ENCODE measurements around the gene KRTAP4-7. TPM values are rescaled to one million over a fixed set of nuclear protein-coding genes. Genes with fewer than 3 reads are reported as not detected.
"Not testable (repeated sequence)": the region's sequence is repeated elsewhere in the genome, so short reads cannot be mapped to it uniquely, and the experiment has no call there.

Gene KRTAP4-7
- total and polyA plus RNA-seq, 2 donors (not counting 3 experiments of a cell fraction or from before 2014, with no cell fraction given), result not detected

GRCh38 chr17:41059276-41060051 lies 24.5 kb upstream of the KRTAP4-7 start:
- H2AFZ ChIP-seq (ENCODE audit: low read depth, low read length); H3K9ac ChIP-seq (replicated peaks; ENCODE audit: extremely low read depth, insufficient read depth, low read length); H3K4me3 ChIP-seq (replicated peaks in 1 of 3; ENCODE audit: insufficient read depth in 1 of 3, low read depth in 1 of 3, low read length in 3 of 3); H3K79me2 ChIP-seq (ENCODE audit: control insufficient read depth, insufficient read depth, low read length); BruUV-seq (replicated peaks); dilution Hi-C loops (cut with MboI; ENCODE audit: extremely low pct_ligation_motif_present, low sequenced_read_pairs); H3K4me2 ChIP-seq (ENCODE audit: insufficient read depth, low read length); H4K20me1 ChIP-seq (replicated peaks; ENCODE audit: control insufficient read depth, extremely low read depth, insufficient read depth, low read length); DNase-seq (ENCODE audit: low read depth, low spot score); H3K27ac ChIP-seq (ENCODE audit: insufficient read depth, low read depth, low read length); FAIRE-seq; POLR2A ChIA-PET; H3K4me1 ChIP-seq (ENCODE audit: control insufficient read depth, extremely low read depth, insufficient read depth, low read length); H3K9me1 ChIP-seq (replicated peaks; ENCODE audit: control insufficient read depth, extremely low read depth, insufficient read depth, low read length); H3K9me3 ChIP-seq (replicated peaks; ENCODE audit: control insufficient read depth, insufficient read depth, low read length); intact Hi-C loops (cut with micrococcal nuclease); H3K36me3 ChIP-seq (ENCODE audit: control insufficient read depth in 2 of 2, extremely low read depth in 1 of 2, insufficient read depth in 2 of 2, low read length in 2 of 2): not testable (repeated sequence)
- CTCF ChIA-PET, result interaction anchor here (1.1 kb wide), 1 partner anchor 49 kb away, joined by 3 read pairs; no protein-coding TSS in a partner anchor
- H3K27me3 ChIP-seq (ENCODE audit: control insufficient read depth in 2 of 2, insufficient read depth in 2 of 2, low read length in 2 of 2), result peaks cover 6 to 12% of the 10 kb centered on the region in 2 experiments

- Histone ChIP-seq H3K36me3 (ENCODE audit: control insufficient read depth in 2 of 2, extremely low read depth in 1 of 2, insufficient read depth in 2 of 2, low read length in 2 of 2) (no peaks in the 10 kb centered on the region), H3K4me3 (replicated peaks in 1 of 3; ENCODE audit: insufficient read depth in 1 of 3, low read depth in 1 of 3, low read length in 3 of 3) (no peak within 1 kb of the TSS), H3K27me3 (ENCODE audit: control insufficient read depth in 2 of 2, insufficient read depth in 2 of 2, low read length in 2 of 2) (peaks cover 6 to 12% of the 10 kb centered on the region in 2 experiments), H2AFZ (ENCODE audit: low read depth, low read length) (no peak within 1 kb of the TSS), H3K4me1 (ENCODE audit: control insufficient read depth, extremely low read depth, insufficient read depth, low read length) (no peaks in the 10 kb centered on the region), H3K79me2 (ENCODE audit: control insufficient read depth, insufficient read depth, low read length) (no peaks in the 10 kb centered on the region), H3K27ac (ENCODE audit: insufficient read depth, low read depth, low read length) (no peak within 1 kb of the TSS), H3K4me2 (ENCODE audit: insufficient read depth, low read length) (no peak within 1 kb of the TSS), H3K9me3 (replicated peaks; ENCODE audit: control insufficient read depth, insufficient read depth, low read length) (no peaks in the 10 kb centered on the region), H3K9ac (replicated peaks; ENCODE audit: extremely low read depth, insufficient read depth, low read length) (no peak within 1 kb of the TSS), H3K9me1 (replicated peaks; ENCODE audit: control insufficient read depth, extremely low read depth, insufficient read depth, low read length) (no peaks in the 10 kb centered on the region), H4K20me1 (replicated peaks; ENCODE audit: control insufficient read depth, extremely low read depth, insufficient read depth, low read length) (no peaks in the 10 kb centered on the region)
- DNase-seq (ENCODE audit: low read depth, low spot score) (no peak), FAIRE-seq (no peak)
- ChIA-PET POLR2A (no interaction called here), CTCF (interaction anchor here (1.1 kb wide), 1 partner anchor 48 kb away, joined by 3 read pairs; no protein-coding TSS in a partner anchor)
- intact Hi-C loops (cut with micrococcal nuclease) (no loop called here), dilution Hi-C loops (cut with MboI; ENCODE audit: extremely low pct_ligation_motif_present, low sequenced_read_pairs) (no loop called here)
- no peak for TF ChIP-seq GATA2 (IDR thresholded peaks at IDR 0.05; ENCODE audit: insufficient read depth, insufficient read length, low read depth, low read length)
- TF ChIP-seq FOS (IDR thresholded peaks at IDR 0.05; ENCODE audit: borderline replicate concordance, insufficient read depth, low read length), result no peak
- TF ChIP-seq MAX (IDR thresholded peaks at IDR 0.05; ENCODE audit: insufficient read depth, insufficient read length), result no peak
- no peak for TF ChIP-seq EZH2 (IDR thresholded peaks at IDR 0.05; ENCODE audit: borderline replicate concordance, low read depth, low read length, severe bottlenecking)
- TF ChIP-seq MYC (IDR thresholded peaks at IDR 0.05; ENCODE audit: low read depth, low read length), result no peak
- TF ChIP-seq JUN (IDR thresholded peaks at IDR 0.05; ENCODE audit: borderline replicate concordance, insufficient read depth, insufficient read length, low read depth), result no peak
- TF ChIP-seq POLR2A (IDR thresholded peaks at IDR 0.05; ENCODE audit: low read depth, low read length), result no peak
- no peak for TF ChIP-seq CTCF (IDR thresholded peaks at IDR 0.05; ENCODE audit: extremely low read depth in 1 of 2, insufficient read depth in 1 of 2, low read depth in 1 of 2, low read length in 2 of 2)
- TF ChIP-seq POLR2AphosphoS5 (IDR thresholded peaks at IDR 0.05; ENCODE audit: insufficient read depth, low read depth, low read length), result no peak
- no TSS peak for BruUV-seq (replicated peaks)
These were observed 23.8 kb upstream of the KRTAP4-7 start, which contains the start of gene KRTAP2-3 for GRCh38 chr17:41060052-41060604. KRTAP2-3 (minus strand) TSS chr17:41060114; CDS start chr17:41060050, 64 bp downstream.
